Activated effector memory CD4-positive, alpha-beta T cell treated with anti-CD3 and anti-CD28 coated beads, Interleukin-2, amount 50 U/mL, for 16 hours (primary cell): ENCODE measurements around the gene PPM1H.
A peak's percentile ranks its signal among the peaks of the same experiment; 100 is the strongest.
"Not testable (repeated sequence)": the region's sequence is repeated elsewhere in the genome, so short reads cannot be mapped to it uniquely, and the experiment has no call there.

Experiments used
- DNase-seq: peaks from one replicate; pipeline ENCODE4 v3.0.0-alpha.2; 2020

Gene PPM1H, protein sequence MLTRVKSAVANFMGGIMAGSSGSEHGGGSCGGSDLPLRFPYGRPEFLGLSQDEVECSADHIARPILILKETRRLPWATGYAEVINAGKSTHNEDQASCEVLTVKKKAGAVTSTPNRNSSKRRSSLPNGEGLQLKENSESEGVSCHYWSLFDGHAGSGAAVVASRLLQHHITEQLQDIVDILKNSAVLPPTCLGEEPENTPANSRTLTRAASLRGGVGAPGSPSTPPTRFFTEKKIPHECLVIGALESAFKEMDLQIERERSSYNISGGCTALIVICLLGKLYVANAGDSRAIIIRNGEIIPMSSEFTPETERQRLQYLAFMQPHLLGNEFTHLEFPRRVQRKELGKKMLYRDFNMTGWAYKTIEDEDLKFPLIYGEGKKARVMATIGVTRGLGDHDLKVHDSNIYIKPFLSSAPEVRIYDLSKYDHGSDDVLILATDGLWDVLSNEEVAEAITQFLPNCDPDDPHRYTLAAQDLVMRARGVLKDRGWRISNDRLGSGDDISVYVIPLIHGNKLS

DNA sequence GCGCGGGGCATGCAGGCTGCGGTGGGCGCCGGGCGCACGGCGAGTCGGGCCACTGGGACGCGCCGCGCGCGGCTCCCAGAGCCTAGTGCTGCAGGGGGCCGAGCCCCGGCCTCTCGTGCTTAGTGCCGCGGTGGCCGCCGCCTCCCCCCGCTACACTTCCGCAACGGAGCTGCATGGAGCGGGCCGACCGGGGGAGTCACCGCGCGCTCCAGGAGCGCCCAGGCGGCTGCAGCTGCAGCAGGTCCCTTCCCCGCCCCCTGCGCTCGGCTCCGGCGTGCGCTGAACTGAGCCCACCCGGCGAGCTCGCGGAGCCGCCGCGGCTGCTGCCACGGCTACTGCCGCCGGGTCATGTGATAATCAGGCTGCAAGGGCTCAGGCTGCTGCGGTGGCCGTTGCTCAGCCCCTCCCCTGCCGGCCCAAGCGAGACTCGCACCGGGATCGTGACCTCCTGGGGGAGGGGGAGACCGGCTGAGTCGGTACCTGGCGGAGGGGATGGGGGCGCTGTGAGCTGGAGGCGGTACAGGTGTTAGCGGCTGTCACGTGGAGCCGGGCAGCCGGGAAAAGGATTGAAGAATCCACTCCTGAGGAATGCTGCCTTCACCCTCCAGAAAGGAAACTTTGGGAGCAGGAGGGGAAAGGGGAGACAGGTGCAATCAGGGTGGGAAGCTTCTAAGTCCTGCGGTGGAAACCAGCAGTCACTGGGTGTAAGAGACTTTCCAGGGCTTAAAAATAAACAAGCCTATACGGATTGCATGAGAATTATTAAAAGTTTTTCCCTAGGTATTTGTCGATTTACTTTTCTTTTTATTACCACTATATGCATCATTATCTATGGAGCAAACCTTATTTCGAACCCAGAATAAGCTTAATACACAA, at the start of gene PPM1H:
Gene PPM1H, minus strand, starts transcription at position 352 of the 876 bp plus-strand sequence. CDS start 414 bp downstream, outside the sequence.
- DNase-seq = peak; percentile 64

DNA sequence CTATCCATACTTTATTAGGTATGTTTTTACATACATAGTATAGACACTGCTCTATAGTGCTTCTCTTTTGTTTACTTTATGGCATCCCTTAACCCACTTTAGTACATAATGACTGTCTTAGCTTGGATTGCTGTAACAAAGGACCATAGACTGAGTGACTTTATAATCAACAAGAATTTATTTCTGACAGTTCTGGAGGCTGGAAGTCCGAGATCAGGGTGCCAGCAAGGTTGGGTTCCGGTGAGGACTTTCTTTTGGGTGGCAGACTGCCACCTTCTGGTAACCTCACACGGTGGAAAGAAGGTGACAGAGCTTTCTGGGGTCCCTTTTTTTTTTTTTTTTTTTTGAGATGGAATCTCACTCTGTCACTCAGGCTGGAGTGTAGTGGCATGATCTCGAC, 48.6 kb upstream of the PPM1H start:
- no peak for DNase-seq

DNA sequence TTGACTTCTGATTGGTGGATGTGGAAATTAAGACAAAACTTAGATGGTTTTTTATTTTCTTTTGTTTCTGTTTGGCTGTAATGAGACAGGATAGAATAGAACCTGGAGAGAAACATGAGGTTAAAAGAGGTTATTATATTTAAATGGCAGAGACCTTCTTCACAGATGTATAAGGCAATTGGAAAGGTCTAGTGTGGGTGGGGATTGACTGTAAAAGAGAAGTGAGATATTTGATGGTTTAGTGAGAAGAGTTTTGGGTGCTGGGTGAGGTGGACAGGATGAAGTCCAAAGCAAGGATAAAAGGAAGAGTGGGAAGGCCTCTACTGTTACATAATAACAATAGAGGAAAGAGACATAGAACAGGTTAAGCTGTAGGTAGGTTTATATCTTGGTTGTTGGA, 43.8 kb upstream of the PPM1H start:
- no peak for DNase-seq

DNA sequence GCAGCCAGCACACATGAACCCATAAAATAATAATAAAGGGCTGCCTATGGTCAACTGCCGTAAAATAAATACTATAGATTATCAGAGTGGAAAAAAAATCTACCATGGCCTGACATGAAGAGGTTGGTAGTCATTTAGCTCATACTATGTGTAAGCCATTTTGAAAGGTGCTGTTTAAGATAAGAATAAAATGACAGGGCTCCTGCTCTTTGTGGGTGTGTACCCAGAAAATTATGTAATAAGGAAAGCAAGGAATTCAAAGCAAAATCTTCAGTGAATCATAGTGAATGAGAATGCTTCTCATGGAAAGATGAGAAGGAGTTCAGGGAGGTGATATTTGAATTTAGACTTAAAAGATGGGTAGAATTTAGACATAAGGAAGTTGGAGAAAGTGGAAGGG, 42.9 kb upstream of the PPM1H start:
- no peak for DNase-seq

DNA sequence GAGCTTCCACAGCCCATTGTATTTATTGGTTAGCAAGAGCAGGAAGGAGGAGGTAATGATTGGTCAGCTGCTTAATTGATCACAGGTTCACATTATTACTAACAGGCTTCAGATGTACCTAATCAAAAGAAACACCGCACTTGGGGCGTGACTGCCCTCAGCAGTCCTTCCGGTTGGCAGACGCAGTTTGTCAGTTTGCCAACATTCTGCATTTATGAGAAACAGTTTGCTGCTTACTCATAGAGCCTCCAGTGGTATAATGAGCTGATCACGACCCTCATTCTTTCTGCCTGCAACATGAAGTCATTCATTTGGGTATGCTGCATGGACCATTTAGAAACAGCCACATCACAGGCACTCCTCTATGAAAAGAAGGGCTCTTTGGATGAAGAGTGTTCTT, 42.5 kb upstream of the PPM1H start:
- no peak for DNase-seq

DNA sequence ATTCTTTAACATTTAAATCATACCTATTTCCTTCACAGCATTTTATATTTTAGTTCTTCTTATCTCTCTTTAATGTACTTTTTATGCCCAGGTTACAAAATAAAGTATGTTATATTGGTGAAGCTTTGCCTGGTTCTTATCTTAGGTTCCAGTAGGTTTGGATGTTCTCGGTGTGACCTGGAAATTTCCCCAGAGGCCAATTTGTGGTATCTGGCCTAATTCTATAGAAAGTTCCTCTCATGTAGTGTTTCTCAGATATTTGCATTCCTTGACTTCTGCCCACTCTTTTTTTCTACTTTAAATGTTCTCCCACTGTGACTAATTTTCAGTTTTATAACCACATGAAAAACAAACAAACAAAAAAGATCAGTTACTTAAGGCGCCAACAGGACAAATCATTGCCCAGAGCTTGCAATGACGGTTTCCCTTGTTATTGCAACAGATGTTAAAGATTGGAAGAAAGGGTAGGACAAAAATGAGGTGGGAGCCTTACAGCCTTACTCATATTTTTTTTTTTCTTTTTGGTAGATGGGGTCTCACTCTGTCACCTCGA, 41.2 kb upstream of the PPM1H start:
- no peak for DNase-seq

DNA sequence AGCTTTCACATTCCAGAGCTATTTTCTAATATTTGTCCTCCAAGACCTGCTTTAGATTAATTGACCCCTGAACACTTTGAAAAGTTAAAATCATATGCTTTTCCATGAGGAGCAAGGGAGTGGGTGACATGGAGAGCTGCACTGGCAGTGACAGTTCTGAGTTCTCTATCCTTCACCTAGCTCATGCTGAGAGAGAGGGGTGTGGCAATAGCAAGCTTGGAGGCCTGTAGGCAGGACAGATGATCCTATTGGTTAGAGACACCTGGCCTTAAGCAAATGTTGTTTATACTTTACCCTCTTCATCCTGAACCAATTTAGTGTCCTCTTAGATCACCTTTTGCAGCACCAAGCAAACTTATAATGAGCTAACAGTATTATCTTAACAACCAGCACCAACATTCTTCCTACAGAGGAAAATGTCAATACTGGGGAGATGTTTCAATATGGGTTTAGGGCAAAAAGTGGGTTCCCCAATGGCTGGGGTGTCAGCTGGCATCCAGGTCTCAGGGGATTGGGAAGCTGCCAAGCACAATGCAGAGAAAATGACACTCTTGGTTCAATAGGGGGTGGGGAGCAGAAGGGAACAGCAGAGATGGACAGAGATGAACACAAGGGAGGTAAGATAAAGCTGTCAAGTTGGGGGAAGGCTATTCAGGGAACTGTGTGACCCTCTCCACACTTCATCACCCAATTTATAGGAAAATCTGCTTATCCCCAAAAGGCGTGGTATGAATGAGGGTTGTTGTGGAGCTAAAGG, 37.0 kb upstream of the PPM1H start:
- DNase-seq = no peak

DNA sequence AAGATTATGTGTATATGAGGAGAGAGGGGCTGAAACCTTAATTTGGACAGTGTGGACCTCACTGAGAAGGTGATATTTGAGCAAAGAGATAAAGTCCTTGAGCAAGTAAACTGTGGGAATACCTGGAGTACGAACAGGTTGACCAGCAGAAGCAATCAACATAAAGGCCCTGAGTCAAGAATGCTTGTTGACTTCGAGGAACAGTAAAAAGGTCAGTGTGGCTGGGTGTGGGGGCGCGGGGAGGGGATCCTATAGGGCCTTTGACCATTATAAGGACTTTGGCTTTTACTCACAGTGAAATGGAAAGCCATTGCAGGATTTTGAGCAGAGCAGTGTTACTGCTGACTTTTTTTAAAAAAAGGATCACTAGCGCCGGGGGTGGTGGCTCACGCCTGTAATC, 34.7 kb upstream of the PPM1H start:
- no peak for DNase-seq

DNA sequence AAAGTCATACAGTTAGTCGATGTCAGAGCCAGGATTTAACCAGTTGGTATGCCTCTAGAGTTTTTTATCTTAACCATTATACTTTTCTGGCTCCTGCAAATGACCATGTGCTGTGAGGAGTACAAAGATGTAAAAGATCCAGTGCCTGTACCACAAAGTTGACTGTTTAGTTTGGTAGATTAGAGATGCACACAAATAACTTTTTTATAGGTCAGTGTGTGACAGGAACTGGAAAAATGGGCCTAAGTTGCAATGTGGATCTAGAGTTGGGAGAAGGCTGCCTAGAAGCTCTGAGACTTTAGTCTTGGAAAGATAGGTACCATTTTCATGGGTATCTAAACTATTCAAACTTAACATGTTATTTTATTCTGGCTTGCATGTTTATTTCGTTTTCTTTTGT, 32.8 kb upstream of the PPM1H start:
- DNase-seq = no peak

DNA sequence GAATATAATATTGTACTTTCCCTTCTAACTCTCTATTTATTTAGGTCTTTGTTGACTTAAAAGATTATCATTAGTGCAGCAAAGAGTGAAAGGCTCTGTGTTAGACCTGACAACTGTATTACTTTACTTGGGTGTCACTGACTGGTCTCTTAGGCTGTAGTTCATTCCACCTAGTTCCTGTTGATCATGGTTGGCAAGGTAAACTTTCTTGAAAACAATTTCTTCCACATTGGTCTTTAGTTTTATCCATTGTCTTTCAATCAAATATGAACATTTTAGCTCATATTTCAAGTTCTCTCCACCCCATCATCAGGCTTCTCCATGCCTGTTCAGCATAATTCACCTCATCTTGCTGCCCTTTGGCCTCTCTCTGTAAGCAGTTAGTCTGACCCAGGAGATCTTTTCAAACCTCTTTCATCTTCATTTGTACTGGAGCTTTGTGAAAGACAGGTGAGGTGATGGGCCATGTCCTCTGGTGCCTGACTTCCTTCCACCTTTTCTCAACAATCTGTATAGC, 32.1 kb upstream of the PPM1H start:
- DNase-seq = no peak

DNA sequence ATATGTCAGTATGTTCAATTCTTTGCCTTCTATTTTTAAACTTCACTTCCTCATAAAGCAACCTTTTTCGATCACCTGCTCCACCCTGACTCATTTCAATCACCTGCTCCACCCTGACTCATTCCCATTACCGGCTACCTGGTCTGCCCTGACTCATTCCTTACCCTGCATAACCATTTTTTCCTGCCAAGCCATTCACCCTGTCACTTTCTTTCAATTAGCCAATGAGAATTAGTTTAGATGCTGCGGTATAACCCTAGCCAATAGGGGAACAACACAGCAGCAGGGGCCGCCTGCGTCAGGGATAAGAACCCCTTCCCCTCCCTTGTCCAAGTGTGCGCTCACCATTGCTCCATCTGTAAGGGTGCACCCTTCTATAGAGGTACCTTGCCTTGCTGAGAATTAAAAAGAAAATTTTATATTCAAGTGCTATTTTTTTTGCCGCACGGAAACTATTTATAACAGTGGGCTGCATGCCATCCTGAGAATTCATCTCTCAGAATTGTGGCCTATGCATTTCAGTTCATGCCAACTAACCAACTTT, 31.6 kb upstream of the PPM1H start:
- DNase-seq = not testable (repeated sequence)

DNA sequence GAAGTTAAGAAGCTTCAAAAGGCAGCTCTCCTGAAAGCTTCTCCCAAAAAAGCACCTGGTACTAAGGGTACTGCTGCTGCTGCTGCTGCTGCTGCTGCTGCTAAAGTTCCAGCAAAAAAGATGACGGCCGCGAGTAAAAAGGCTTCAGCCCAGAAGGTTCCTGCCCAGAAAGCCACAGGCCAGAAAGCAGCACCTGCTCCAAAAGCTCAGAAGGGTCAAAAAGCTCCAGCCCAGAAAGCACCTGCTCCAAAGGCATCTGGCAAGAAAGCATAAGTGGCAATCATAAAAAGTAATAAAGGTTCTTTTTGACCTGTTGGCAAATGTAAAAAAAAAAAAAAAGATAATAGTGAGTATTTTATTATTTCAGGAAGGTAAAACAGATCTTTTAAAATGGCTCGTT, 30.8 kb upstream of the PPM1H start:
- DNase-seq = not testable (repeated sequence)

DNA sequence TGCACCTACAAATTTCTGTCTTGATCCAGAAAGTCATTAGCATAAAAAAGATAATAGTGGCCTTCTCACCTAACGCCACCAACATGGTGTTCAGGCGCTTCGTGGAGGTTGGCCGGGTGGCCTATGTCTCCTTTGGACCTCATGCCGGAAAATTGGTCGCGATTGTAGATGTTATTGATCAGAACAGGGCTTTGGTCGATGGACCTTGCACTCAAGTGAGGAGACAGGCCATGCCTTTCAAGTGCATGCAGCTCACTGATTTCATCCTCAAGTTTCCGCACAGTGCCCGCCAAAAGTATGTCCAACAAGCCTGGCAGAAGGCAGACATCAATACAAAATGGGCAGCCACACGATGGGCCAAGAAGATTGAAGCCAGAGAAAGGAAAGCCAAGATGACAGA, 30.3 kb upstream of the PPM1H start:
- DNase-seq = not testable (repeated sequence)

DNA sequence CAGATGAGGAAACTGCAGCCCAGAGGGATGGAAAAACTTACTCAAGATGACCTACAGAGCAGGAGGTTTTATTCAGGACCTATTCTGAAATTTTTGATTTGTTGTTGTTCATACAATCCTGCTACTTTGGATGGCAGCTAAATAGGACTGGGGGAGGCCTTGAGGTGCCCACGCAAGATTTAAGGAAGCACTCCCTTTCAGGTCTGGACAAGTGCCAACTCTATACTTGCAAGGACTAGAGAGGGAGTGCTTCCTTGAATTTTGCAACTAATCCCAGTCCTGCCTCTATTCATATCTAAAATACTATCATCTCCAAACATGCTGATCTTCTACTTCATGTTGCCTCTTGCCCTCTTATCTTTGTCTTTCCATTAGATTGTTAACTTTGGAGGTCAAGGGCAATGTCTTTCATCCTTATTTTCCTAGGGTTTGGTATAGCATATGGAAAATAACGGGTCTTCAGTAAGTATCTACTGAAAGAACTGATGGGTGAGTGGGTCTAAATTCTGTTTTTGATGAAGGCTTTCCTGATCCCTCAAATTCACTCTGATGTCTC, 28.6 kb upstream of the PPM1H start:
- DNase-seq = no peak

DNA sequence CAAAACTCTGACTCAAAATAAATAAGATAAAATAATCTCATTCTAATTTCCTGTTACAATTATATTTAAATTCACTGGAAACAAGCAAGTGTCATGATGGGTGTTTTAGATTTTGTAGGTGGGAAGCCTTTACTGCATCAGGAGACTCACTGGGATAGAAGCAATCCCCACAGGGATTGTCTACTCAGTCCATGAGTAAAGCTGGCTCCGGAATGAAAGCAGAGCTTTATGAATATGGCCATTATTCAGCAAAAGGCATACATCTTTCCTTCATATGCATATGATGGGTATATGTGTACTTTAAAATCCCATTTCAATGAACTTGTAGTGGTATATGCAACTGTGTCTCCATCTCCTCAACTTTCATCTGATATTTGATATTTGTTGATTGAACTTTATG, 25.4 kb upstream of the PPM1H start:
- DNase-seq = no peak

DNA sequence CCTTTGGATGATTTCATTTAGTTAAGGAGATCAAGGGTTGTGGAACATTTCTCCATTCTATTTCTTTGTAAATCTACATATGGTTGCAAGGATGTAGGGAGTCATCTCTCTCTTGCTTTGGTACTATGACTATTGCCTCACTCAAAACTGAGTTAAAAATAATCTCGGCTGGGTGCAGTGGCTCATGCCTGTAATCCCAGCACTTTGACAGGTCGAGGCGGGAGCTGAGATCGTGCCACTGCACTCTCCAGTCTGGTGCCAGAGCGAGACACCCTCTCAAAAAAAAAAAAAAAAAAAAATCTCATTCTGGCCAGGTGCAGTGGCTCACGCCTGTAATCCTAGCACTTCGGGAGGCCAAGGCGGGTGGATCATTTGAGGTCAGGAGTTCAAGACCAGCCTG, 24.8 kb upstream of the PPM1H start:
- no peak for DNase-seq

DNA sequence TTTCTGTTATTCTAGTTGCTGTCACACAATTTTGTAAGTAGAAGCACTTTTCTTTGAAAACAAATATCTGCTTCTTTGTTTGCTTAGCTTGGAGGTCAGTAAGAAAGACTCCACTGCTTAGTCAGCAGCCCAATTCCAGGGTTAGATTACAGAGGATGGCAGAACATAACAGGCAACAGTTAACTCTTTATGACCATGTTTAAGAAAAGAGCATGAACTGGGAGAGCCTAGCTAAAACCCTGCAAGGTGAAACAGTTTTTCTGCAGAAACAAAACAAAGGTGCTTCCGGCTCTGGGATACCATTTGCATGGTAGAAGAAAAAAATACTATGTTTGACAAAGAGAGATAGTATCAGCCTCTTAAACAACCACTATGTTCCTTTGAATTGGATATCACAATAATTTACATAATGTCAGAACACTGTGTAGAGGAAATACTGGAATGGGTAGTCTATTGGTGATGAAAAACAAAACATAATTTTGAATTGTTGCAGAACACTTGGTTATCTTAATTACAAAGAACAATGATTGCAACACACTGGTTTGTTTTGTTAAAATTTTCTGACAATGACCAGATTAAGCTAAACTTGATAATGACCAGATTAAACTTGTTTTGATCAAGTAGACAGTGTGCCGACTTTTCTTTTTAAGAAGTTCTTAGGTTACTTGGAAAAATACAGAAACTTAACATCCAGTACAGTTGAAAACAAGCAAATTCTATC, 22.4 kb upstream of the PPM1H start:
- no peak for DNase-seq

DNA sequence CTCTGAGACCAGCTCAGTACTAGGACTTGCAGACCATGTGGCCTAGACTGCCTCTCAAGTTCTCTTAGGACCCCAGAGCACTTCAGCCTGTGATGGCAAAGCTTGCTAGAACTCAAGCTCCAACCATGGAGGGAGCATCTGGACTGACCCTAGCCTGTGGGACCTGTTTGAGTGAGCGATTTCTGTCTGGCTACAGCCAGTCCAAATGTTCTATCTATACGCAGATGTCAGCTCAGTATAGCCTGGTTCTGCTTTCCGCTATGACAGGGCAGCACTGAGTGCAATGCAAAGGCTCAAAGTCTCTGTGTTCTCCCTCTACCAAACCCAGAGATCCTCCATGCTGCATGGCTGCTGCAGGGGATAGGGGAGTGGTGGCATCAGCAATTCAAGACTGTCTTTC, 20.7 kb upstream of the PPM1H start:
- no peak for DNase-seq

DNA sequence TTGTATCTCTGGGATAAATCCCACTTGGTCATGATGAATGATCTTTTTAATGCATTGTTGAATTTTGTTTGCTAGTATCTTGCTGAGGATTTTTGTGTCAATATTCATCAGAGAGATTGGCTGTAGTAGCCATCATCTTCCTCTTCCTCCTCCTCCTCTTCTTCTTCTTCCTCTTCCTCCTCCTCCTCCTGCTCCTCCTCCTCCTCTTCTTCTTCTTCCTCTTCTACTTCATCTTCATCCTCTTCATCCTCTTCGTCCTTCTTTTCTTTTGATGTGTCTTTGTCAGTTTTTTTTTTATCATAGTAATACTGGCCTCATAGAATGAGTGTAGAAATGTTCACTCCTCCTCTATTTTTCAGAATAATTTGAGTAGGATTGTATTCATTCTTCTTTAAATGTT, 15.4 kb upstream of the PPM1H start:
- no peak for DNase-seq

DNA sequence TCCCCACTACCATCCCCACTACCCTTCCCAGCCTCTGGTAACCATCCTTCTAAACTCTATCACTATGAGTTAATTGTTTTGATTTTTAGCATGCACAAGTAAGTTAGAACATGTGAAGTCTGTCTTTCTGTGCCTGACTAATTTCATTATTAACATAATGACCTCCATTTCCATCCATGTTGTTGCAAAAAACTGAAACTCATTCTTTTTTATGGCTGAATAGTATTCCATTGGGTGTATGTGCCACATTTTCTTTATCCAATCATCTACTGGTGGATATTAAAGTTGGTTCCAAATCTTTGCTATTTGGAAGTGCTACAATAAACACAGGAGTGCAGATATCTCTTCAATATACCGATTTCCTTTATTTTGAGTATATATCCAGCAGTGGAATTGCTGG, 13.2 kb upstream of the PPM1H start:
- DNase-seq = no peak

DNA sequence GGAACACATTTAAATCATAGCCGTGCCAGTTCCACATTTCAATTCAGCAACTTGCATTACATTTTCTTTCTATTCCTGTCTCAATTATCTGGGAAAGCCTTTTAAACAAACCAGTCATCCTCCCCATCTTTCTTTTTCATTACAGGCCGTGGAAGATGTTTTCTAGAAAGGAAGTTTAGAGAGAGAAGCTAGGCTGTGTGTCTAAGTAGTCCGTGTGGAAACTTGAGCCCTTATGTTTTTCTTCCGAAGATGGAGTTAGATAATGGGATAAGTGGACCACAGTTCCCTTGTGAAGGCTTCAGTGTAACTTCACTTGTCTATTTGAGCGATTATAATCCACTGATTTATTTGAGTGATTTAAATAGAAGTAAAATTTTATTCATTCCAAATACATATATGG, 12.4 kb upstream of the PPM1H start:
- DNase-seq = no peak
